Measurements from ENCODE around the gene AREG.

AREG gene

DNA sequence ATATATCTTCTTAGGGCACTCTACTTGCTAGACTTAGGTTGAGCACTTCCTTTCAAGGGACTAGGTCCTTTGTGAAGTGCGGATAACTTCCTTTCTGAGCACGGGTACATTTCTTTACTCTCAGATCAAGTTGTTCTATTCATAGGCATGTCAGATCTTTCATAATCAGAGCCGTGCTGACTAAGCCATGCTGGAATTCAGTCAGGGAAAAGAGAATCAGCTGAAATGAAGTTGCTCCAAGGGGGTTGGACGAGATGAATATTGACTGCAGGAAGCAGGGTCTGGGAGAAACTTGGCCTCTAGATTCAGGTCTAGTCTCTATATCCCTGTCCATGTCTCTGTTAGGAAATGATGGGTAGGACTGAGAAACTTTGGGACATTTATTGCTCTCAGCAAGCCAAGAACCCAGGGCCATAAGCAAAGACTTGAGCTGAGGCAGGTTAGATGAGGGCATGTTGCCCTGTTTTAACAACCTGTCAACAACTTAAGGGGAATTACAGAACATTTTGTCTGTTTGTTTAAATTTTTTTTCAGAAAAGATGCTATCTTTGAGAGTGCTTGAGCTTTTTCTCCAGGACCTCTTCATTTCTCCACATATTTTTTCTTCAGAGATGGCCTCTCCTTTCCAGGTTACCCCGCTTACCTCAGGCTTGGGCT lies 28.3 kb downstream of the AREG start:
- DNase-seq (ENCODE audit: low read depth), result no peak
- H3K4me3 ChIP-seq (ENCODE audit: low read depth, low read length), result no peak overlapping the region
- TF ChIP-seq, protein P1, sequence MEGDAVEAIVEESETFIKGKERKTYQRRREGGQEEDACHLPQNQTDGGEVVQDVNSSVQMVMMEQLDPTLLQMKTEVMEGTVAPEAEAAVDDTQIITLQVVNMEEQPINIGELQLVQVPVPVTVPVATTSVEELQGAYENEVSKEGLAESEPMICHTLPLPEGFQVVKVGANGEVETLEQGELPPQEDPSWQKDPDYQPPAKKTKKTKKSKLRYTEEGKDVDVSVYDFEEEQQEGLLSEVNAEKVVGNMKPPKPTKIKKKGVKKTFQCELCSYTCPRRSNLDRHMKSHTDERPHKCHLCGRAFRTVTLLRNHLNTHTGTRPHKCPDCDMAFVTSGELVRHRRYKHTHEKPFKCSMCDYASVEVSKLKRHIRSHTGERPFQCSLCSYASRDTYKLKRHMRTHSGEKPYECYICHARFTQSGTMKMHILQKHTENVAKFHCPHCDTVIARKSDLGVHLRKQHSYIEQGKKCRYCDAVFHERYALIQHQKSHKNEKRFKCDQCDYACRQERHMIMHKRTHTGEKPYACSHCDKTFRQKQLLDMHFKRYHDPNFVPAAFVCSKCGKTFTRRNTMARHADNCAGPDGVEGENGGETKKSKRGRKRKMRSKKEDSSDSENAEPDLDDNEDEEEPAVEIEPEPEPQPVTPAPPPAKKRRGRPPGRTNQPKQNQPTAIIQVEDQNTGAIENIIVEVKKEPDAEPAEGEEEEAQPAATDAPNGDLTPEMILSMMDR (IDR thresholded peaks at IDR 0.05; ENCODE audit: insufficient read depth, low read depth, low read length, missing control alignments), result no peak

DNA sequence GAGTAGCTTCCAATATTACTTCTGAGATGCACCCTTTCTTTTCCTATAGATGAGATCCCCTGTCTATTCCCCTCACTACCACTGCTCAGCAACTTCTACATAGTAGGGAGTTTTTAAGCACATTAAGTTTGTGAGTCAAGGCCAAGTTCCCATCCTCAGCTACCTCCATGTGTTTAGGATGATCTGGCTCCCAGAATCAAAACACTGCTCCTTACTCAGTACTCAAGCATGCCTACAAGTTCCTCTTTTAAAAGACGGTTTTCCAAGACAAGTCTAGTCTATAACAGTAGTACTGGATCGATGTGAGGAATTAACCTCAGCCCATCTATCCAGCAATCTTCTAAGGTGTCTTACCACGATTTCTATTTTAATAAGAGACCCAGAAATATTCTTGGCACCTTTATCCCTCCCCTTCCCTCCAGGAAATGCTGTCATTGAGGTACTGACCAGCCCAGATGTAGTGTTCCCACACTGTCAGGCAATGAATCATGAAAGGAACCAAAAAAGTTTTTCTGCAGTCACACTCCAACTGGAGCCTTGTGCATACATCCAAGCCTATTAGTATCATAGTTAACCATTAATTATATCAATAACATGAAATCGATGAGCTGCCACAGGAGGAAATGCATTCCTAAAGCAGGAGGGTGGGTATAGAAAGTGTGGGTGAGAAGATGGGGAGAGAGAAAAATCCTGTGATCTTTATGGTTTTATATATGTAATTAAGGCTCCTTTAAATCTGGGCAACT lies 29.6 kb downstream of the AREG start:
- DNase-seq (ENCODE audit: low read depth), result no peak
- TF ChIP-seq, protein P1 (IDR thresholded peaks at IDR 0.05; ENCODE audit: insufficient read depth, low read depth, low read length, missing control alignments), result no peak
- H3K4me3 ChIP-seq (ENCODE audit: low read depth, low read length), result no peak overlapping the region

DNA sequence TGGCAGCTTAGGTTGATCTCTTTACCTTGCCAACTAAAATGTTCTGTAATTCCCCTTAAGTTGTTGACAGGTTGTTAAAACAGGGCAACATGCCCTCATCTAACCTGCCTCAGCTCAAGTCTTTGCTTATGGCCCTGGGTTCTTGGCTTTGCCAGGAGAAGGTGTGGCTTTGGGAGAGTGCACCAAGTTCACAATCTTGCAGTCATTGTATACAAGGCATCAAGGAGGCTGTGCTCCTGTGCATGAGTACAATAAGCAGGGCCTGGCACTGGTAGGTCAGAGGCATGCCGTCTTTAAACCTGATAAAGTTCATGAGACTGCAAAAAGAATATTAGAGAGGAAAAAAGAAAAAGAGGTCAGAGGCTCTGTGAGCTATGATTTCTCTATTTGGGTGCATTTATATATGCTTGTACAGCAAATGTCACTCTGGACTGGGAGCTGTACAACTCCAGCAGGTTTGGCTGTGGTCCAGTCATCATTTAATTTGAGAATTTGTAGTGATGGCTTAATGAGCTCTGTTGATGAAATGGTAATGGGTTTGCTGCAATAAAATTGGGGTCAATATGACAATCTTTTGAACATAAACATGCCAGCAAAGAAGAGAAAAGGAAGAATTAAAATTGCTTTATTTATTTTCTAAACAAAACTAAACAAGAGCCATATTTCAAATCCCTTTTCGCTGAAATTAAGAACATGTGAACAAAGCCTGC lies 30.3 kb downstream of the AREG start:
- DNase-seq (ENCODE audit: low read depth), result no peak
- TF ChIP-seq, protein P1 (IDR thresholded peaks at IDR 0.05; ENCODE audit: insufficient read depth, low read depth, low read length, missing control alignments), result no peak
- H3K4me3 ChIP-seq (ENCODE audit: low read depth, low read length), result no peak overlapping the region

GRCh38 chr4:74475946-74476345 lies 31.0 kb downstream of the AREG start:
- TF ChIP-seq, protein P1 (IDR thresholded peaks at IDR 0.05; ENCODE audit: insufficient read depth, low read depth, low read length, missing control alignments), result no peak
- no peak for DNase-seq (ENCODE audit: low read depth)

DNA sequence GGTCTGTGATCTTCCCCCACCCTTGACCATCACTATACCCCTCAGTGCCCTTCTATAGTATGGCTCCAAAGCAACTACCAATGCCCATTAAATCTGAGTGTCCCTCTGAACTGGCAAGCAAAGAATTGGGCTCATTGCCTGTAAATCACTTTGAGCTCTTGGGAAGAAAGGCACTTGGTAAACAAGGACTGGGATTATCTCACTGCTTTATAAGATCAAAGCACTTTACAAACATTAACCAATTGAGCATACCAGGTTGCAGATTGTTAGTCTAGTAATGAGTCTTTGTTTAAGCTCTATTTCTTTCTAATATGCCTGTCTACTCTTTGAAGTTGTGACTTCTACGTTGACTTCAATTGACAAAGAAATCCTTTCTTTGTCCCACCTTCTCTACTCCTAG lies 34.1 kb downstream of the AREG start:
- DNase-seq (ENCODE audit: low read depth), result no peak
- TF ChIP-seq, protein P1 (IDR thresholded peaks at IDR 0.05; ENCODE audit: insufficient read depth, low read depth, low read length, missing control alignments), result no peak
- H3K4me3 ChIP-seq (ENCODE audit: low read depth, low read length), result no peak overlapping the region

More at GRCh38 chr4:74475946-74476345, 31.0 kb downstream of the AREG start:
- H3K4me3 ChIP-seq (ENCODE audit: low read depth, low read length), result no peak overlapping the region

- no peak overlapping the region for H3K4me3 ChIP-seq (ENCODE audit: low read depth, low read length)
- TF ChIP-seq, protein P1 (IDR thresholded peaks at IDR 0.05; ENCODE audit: insufficient read depth, low read depth, low read length, missing control alignments), result no peak
- no peak for DNase-seq (ENCODE audit: low read depth)
Measured at GRCh38 chr4:74480267-74480666, 35.3 kb downstream of the AREG start.
